ENCODE results near the gene ASAP2.

The ASAP2 gene

GRCh38 chr2:9300829-9301453, 94.3 kb downstream of the ASAP2 start:
- DNase-seq, result no peak

- no peak for DNase-seq
These were observed 96.1 kb downstream of the ASAP2 start for GRCh38 chr2:9302755-9303154.

DNA sequence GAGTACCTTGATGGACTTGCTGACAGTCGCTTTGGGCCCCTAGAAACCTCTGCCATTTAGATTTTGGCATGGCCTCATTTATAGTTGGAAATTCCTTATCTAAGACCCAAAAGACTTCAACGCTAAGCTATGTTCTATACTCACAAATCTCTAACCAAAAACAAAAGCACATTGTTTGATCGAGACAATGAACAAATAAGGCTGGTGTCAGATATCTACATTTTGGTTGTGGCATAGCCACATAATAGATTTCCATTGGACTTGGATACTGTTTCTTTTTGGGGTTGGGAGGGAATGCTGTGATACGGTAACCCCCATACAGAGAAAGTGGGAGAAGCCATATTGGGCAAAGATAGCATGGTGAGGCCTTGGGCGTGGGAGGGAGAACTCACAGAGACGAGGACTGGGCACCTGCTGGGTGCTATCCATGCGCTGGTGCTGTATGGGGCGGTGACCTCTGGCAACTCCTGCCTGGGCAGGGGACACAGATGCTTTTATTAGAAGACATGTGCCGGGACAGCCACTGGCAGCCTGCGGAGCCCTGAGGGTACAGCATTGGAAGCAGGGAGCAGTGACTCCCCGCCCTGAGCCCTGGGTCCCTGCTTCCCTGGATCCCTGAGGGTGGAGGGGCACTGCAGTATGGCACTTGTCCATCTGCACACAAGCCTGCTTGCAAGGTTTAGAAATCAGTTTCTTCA, 97.1 kb downstream of the ASAP2 start:
- DNase-seq, result no peak

- DNase-seq, result no peak
These were observed 100.3 kb downstream of the ASAP2 start for GRCh38 chr2:9306911-9307310.

DNA sequence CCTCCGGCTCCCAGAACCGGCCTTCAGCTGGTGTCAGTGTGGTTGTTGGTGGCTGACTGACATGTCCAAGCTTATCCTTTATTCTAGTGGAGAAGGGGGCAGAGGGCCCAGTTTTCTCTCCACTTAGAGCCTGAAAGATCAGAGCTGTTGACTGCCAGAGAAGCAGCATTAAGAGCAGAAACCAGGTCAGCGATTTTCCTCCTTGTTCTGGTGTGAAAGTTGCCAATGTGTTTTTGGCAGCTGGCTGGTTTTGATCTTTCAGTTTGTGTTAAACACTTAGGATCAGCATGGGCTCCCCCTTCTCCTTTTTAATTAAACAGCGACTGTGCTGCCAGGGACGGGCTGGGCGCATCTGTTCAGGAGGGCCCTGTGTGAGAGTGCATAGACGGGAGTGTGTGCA, 100.9 kb downstream of the ASAP2 start:
- DNase-seq, result no peak

- peak; percentile 51 for DNase-seq
These were observed 101.8 kb downstream of the ASAP2 start for GRCh38 chr2:9308186-9308955.

DNA sequence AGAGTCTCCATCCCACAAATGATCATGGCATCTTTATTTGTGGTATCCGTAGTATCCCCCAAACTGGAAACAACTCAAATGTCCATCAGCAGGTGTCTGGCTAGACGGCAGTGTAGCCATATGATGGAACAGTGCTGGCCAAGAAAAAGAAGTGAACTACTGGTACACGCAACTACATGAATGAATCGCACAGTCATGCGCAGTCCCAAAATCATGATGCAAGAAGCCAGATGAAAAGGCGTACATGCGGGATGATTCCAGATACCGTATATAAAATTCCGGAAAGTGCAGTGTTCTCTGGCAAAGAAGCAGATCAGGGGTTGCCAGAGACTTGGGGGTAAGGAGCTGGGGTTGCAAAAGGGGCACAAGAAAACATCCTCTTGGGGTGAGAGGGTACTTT, 102.5 kb downstream of the ASAP2 start:
- DNase-seq, result no peak

GRCh38 chr2:9310377-9310776, 103.8 kb downstream of the ASAP2 start:
- DNase-seq, result peak; percentile 89

GRCh38 chr2:9310798-9311197, 104.2 kb downstream of the ASAP2 start:
- peak; percentile 56 for DNase-seq

DNA sequence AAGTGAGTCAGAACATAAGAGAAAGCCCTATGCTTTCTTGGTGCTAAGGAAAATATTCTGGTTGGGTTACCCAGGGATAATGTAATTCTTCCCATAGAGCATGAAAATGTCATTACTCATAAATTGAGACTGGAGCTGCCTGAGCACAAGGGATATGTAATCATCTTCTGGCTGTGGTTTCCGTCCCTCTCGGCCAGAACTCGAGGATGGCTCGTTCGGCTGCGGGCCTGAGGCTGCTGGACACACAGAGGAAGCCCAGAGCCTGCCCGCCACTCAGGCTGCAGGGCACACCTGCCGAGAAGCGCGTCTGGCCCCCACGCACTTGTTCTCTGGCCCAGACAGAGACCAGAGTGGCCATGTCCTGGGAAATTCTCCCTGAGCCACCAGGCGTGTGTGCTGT, 104.9 kb downstream of the ASAP2 start:
- peak; percentile 89 for DNase-seq

- no peak for DNase-seq
These were observed 106.0 kb downstream of the ASAP2 start for GRCh38 chr2:9312591-9312990.

GRCh38 chr2:9313443-9313842, 106.8 kb downstream of the ASAP2 start:
- no peak for DNase-seq

DNA sequence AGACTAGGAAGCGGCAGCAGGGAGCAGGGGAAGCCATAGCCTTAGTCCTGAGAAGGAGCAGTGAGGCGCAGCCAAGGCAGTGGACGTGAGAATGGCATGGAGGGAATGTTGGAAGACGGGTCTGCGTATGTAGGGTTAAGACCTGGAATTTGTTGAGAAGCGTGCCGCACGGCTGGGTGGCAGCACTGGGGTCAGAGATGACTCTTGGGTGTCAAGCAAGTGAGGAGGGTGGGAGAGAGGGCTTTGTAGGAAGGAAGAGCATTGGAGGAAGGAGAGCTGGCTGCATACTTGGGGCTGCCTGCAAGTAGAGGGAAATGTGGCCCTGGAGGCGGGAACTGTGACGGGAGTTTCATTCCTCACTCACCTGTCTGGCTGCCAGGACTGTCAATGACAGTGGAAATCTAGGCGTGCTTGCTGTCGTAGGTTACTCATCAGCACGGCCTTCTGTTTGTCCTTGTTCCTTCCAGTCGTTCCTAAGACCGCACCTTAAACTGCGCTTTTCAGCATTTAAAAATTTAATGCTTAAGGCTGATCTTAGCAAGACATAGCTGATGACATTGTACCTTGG, 108.8 kb downstream of the ASAP2 start:
- no peak for DNase-seq

DNA sequence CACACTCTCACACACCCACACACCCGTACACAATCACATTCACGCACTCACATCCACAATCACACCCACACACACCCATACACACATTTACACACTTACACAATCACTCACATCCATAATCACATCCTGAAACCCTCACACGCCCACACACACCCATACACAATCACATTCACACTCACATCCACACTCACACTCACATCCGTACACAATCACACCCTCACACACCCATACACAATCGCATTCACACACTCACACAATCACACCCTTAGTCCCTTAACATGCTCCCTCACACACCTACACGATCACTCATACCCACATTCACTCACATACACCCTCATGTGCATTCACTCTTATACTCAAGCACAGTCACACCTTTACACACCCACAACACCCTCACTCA, 110.9 kb downstream of the ASAP2 start:
- no peak for DNase-seq

DNA sequence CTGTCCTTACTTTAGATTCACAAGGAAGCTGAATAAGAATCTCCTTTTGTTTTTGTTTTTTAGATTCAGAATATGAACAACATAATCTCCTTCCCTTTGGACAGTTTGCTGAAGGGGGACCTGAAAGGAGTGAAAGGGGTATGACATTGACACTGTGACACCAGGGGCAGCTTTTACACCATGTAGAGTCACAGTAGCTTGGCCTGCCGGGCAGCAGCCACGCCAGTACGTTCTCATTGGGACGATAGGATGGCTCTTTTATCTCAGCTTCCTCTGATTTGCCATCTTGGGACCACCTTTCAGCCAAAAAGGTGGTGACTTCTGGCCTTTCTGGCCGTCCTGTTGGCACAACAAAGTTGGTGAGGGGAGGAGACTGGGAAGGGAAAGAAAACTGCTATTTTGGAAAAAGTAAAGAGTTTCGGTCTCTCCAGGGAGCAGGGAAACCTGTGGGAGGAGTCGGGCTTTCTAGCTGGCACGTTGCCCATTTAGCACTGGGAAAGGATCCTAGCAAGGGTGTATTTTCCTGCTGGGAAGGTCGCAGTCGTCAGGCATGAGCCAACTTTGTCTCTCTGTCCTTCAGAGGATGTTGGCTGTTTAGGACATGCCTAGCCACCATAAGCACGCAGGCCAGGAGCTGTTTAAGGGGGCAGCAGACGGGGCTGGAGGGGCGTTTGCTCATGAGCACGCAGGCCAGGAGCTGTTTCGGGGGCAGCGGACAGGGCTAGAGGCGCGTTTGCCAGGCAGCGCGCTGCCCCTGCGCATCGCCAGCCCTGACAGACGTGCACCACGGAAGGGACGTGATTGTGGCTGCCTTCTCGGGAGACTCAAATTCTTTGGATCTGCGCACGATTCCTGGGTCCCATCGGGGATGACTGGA, 112.1 kb downstream of the ASAP2 start:
- no peak for DNase-seq

DNA sequence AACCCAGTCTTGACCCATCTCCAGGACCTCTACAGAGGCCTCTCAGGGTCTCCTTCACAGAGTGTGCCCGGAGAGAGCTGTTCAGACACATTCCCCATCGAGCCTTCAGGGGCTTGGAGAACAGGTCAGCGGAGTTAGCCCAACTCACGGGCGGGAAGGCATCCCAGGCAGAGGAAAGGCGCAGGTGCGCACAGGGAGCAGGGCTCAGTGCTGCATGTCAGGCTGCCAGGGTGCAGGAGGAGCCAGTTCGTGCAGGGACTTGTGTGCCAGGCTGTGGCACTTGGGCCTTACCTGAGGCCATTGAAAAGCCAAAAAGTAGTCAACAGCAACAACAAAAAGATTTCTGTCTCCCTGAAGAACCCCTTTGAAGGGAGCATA, 112.7 kb downstream of the ASAP2 start:
- no peak for DNase-seq

DNA sequence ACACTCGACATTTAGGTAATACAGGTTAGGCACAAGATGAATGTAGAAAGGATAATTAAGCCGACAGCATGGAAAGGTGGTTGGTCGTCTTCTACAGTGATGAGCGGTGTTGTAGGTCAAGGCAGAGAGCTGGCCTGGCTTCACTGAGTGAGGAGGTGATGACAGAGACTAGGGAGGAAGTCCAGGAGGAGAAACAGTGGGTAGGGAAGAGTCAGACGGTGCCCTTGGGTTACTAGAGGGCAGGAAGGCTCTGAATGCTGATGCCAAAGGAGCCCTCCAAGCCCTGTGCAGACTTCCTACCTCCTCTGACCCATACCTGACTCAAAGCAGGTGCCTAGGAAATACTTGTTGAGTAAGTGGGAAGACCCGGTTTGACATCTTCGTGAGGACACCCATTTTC, 116.0 kb downstream of the ASAP2 start:
- no peak for DNase-seq

DNA sequence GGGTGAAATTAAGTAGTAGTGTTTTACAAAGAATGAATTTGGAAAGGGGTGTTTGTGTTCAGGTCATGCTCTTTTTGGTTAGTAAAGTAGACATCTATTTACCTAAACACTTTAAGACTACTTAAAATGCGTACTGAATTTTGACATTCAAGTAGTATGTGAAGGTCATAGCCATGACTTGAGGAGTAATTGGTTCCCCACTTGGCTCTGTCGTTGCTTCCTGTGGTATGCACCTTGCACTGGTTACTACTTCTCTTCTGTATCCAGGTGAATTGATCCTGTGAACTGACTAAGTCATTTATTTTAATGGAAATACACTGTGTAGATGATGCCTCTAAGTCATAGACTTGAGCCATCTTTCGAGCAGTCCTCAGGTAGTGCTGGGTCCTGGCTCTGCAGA, 118.8 kb downstream of the ASAP2 start:
- no peak for DNase-seq

DNA sequence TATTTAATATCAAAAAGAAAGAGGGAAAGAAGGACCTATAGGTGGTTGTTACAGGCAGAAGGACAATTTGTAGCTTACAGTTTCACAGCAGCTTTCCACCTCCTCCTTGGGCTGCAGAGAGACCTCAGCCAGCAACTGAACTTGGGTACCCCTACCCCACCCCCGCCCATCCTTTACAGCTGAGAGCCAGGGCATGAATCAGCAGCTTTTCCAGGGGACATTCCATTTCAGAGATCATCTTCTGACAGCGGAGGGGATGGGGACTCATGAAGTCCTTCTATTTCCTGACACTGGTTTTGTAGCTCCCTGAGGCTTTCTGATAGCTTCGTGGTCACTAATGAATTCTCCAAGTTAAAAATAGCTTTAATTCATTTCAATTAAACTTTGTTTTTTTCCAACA, 120.4 kb downstream of the ASAP2 start:
- DNase-seq, result peak; percentile 43

GRCh38 chr2:9327873-9328352, 121.3 kb downstream of the ASAP2 start:
- no peak for DNase-seq

GRCh38 chr2:9328931-9329330, 122.3 kb downstream of the ASAP2 start:
- no peak for DNase-seq

GRCh38 chr2:9329497-9329896, 122.9 kb downstream of the ASAP2 start:
- DNase-seq, result no peak

Measured in EL (cell line).